Heart left ventricle (tissue), 16 donors: ENCODE results near the gene FAM114A1. TPM values are rescaled to one million over a fixed set of nuclear protein-coding genes. Genes with fewer than 3 reads are reported as not detected.

ENCODE experiments used
- ATAC-seq, 4 donors: fragments of 200-7000 bp; cut with Tn5 transposase; one replicate each; pipeline ENCODE4 v1.9.1; 2020 to 2022; ENCODE audit warnings: moderate library complexity in 4 of 4, mild to moderate bottlenecking in 3 of 4, moderate number of reproducible peaks in 1 of 4
- DNase-seq, 5 donors: peaks; one replicate each; pipeline ENCODE4 v3.0.0-alpha.2; 2020
- H3K27ac ChIP-seq, 12 donors: fragments of 200-600 bp; sonication (generic) in 4 of 12; one replicate each; pipeline versions ENCODE4 v1.5.0 to v1.8.0; 2016 to 2022; ENCODE audit warnings: mild to moderate bottlenecking in 2 of 12
- H3K27me3 ChIP-seq, 9 donors: fragments of 200-600 bp; sonication (generic) in 2 of 9; one replicate each; pipeline versions ENCODE4 v1.5.1 to v1.8.0; 2016 to 2022; ENCODE audit warnings: mild to moderate bottlenecking in 3 of 9
- H3K36me3 ChIP-seq, 9 donors: fragments of 200-600 bp; sonication (generic) in 2 of 9; one replicate each; pipeline versions ENCODE4 v1.5.0 to v1.8.0; 2018 to 2022; ENCODE audit warnings: mild to moderate bottlenecking in 2 of 9
- H3K4me1 ChIP-seq, 12 donors: fragments of 200-600 bp; sonication (generic) in 4 of 12; one replicate each; pipeline versions ENCODE4 v1.5.0 to v1.8.0; 2016 to 2022; ENCODE audit warnings: mild to moderate bottlenecking in 3 of 12
- H3K4me3 ChIP-seq, 12 donors: fragments of 200-600 bp; sonication (generic) in 4 of 12; one replicate each; pipeline versions ENCODE4 v1.5.0 to v1.8.0; 2017 to 2022; ENCODE audit warnings: mild to moderate bottlenecking in 9 of 12, moderate library complexity in 4 of 12
- H3K9me3 ChIP-seq, 12 donors: fragments of 200-600 bp; sonication (generic) in 4 of 12; one replicate each; pipeline versions ENCODE4 v1.5.0 to v1.8.0; 2016 to 2022; ENCODE audit warnings: mild to moderate bottlenecking in 1 of 12
- POLR2A ChIP-seq, 2 donors: fragments of 450-650 bp; IDR thresholded peaks; one replicate each; pipeline ENCODE4 v1.6.1; 2017; ENCODE audit warnings: antibody characterized with exemption in 2 of 2, mild to moderate bottlenecking in 2 of 2, moderate library complexity in 2 of 2
- WGBS, 4 donors: extraction: QIAGEN DNeasy Blood & Tissue Kit in 2 of 4; methylation state at CpG; one replicate each; pipeline versions ENCODE4 v1.1.5 to v1.1.7; 2013 to 2018; 5-methylcytosine and 5-hydroxymethylcytosine counted together
- intact Hi-C, 10 donors: fragments of 100-400 bp; cut with DNase I; formaldehyde crosslinking; loops; one replicate each; pipeline versions ENCODE4 v1.11.1 to v1.14.2; 2022
- polyA plus RNA-seq, 2 donors: library from polyadenylated mRNA; stranded (reverse); fragments of 200-250 nt; gene quantifications; one replicate each; pipeline ENCODE4 v1.2.3, GENCODE V29; 2013
- total RNA-seq, 9 donors: library from RNA; depleted of rRNA in 2 of 9; stranded (reverse); fragments of >200 nt in 2 of 9; fragmentation: NEBNext Ultra II Directional in 3 of 9; extraction: Animal tissue kit (Norgen Biotek cat#: 25700) in 3 of 9; gene quantifications; one replicate each; pipeline versions ENCODE4 v1.1.0 to v1.2.4, GENCODE V29; 2016 to 2023
- TF ChIP-seq, protein P1 (sequence below), 12 donors: fragments of 200-600 bp; sonication (generic) in 4 of 12; IDR thresholded peaks; one replicate each; pipeline versions ENCODE4 v1.5.0 to v1.8.0; 2018 to 2022; ENCODE audit warnings: antibody characterized with exemption in 12 of 12, mild to moderate bottlenecking in 5 of 12
- donor health status: ischemic (EF 13 %, LVEDD 7.1; RV severe dilation, severe dysfunction).
- donor health status: healthy with polysubstance abuse.
- donor health status: DM: no; HTN: yes; CAD: no.
- donor health status: DM: no; HTN: no; CAD: no.
- donor health status: ischemic (EF 25% LVEDD 6.9; RV normal size, moderate dysfunction).
- donor health status: ischemic (EF 25% LVEDD 5.7; RV mildly dilated, moderate dysfunction).
- donor health status: healthy.
- donor health status: DM: yes; HTN: yes; CAD: no.
- donor health status: ischemic (EF 35%, LVEDD 5.7; RV mildly dilated, moderate dysfunction).
- donor health status: nonischemic (EF 11% LVEDD 7.7; RV severe dilation, severe dysfunction).
- donor health status: DM: yes; HTN: yes; CAD: no.
- donor health status: PGD.
- donor health status: ischemic (EF 29% LVEDD 5.4; RV normal size, mild dysfunction).
- donor health status: nonischemic (EF 23%, LVEDD 6.1; RV moderate dilation, normal function).

The FAM114A1 gene
- total and polyA plus RNA-seq, 11 donors: 6.0 to 41.5 (median 23.2) TPM

DNA sequence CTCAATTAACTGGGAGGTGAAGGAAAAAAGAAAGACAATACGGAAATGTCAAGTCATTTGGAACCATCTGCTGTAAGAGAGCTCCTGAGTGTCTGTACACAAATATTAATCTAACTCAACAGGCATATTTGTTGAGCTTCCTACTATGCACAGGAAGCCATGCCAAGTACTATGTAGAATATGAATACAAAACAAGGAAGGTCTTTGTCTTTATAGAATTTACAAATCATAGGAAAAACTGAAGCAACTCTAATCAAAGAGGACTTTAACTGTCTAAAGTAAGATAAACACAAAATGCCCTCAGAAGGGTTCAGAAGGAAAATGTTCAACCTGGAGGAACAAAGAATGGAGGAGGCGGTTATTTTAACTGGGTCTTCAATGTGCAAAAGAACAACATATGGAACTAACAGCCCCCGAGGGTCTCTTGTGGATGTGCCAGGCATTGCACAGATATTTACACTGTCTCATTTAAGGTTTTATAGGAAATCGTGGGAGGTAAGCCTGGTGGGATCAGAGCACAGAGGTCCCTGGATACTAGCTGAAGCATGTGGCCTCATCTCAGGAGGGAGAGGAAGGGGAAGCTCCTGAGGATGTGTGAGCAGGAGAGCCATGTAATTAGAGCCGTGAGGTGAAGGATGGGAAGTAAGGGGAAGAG is 5.8 kb downstream of the FAM114A1 start:
- ATAC-seq: no peak
- intact Hi-C loops: no loop called here
- no peak for DNase-seq
- no peaks in the 10 kb centered on the region for H3K27me3 ChIP-seq
- no peak overlapping the region for H3K4me3 ChIP-seq
- no peak for TF ChIP-seq POLR2A (IDR thresholded peaks at IDR 0.05)
- TF ChIP-seq, protein P1, sequence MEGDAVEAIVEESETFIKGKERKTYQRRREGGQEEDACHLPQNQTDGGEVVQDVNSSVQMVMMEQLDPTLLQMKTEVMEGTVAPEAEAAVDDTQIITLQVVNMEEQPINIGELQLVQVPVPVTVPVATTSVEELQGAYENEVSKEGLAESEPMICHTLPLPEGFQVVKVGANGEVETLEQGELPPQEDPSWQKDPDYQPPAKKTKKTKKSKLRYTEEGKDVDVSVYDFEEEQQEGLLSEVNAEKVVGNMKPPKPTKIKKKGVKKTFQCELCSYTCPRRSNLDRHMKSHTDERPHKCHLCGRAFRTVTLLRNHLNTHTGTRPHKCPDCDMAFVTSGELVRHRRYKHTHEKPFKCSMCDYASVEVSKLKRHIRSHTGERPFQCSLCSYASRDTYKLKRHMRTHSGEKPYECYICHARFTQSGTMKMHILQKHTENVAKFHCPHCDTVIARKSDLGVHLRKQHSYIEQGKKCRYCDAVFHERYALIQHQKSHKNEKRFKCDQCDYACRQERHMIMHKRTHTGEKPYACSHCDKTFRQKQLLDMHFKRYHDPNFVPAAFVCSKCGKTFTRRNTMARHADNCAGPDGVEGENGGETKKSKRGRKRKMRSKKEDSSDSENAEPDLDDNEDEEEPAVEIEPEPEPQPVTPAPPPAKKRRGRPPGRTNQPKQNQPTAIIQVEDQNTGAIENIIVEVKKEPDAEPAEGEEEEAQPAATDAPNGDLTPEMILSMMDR (IDR thresholded peaks at IDR 0.05): no peak
- 74 to 83% (median 79%) methylated on average over 5 of the region's 5 CpGs for WGBS, 4 donors
- H3K9me3 ChIP-seq: peaks cover 0 to 4% (median 0%) of the 10 kb centered on the region in 12 donors
- H3K36me3 ChIP-seq: peaks cover 0 to 35% (median 20%) of the 10 kb centered on the region in 9 donors
- peaks cover 0 to 51% (median 13%) of the 10 kb centered on the region in 12 donors for H3K4me1 ChIP-seq
- H3K27ac ChIP-seq: peak overlapping the region in 1 of 12 donors; percentile 87

DNA sequence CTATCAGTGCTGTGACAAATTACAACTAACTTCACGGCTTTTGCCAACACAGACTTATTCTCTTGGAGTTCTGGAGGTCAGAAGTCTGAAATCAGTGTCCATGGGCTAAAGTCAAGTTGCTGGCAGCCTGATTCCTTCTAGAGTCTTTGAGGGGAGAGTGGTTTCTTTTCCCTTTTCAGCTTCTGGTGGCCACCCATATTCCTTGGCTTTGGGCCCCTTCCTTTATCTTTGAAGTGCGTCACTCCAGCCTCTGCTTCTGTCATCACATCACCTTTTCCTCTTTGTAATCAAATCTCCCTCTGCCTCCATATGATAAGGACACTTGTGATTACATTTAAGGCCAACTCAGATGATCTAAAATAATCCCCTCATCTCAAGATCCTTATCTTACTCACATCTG is 9.0 kb downstream of the FAM114A1 start:
- DNase-seq (no peak), ATAC-seq (no peak)
- no peak overlapping the region for H3K4me3 ChIP-seq
- peaks cover 0 to 21% (median 0%) of the 10 kb centered on the region in 12 donors for H3K4me1 ChIP-seq
- peaks cover 0 to 56% (median 43%) of the 10 kb centered on the region in 9 donors for H3K36me3 ChIP-seq
- H3K27ac ChIP-seq: no peak overlapping the region
- H3K27me3 ChIP-seq: no peaks in the 10 kb centered on the region
- H3K9me3 ChIP-seq: peaks cover 0 to 4% (median 0%) of the 10 kb centered on the region in 12 donors
- TF ChIP-seq POLR2A (IDR thresholded peaks at IDR 0.05): no peak
- TF ChIP-seq, protein P1 (IDR thresholded peaks at IDR 0.05): no peak
- intact Hi-C loops: no loop called here
- WGBS, 4 donors: 76 to 94% (median 84%) methylated on average over 2 of the region's 2 CpGs

DNA sequence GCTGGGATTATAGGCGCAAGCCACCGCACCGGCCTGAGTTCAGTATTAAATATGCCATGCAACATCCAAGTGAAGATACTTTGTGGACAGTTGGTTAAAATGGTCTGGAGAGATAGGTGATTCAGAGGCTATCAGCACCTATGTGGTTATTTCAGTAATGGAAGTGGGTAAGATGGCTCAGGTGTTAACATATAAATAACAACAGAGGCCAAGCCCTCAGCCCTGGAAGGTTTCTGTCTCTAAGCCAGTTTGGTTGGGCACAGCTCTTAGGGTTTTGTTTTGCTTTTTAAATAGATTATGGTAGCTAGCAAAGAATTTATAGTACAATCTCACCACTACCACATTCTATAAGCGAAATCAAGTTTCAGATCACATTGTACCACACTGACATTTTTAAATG is 16.6 kb downstream of the FAM114A1 start:
- Histone ChIP-seq H3K27me3 (no peaks in the 10 kb centered on the region), H3K4me3 (no peak overlapping the region), H3K36me3 (peaks cover 0 to 61% (median 31%) of the 10 kb centered on the region in 9 donors), H3K4me1 (peaks cover 0 to 11% (median 0%) of the 10 kb centered on the region in 12 donors), H3K27ac (no peak overlapping the region), H3K9me3 (no peaks in the 10 kb centered on the region)
- no peak for ATAC-seq
- intact Hi-C loops: no loop called here
- WGBS, 4 donors: 96 to 100% (median 98%) methylated on average over 4 of the region's 4 CpGs
- no peak for TF ChIP-seq POLR2A (IDR thresholded peaks at IDR 0.05)
- TF ChIP-seq, protein P1 (IDR thresholded peaks at IDR 0.05): no peak
- no peak for DNase-seq

DNA sequence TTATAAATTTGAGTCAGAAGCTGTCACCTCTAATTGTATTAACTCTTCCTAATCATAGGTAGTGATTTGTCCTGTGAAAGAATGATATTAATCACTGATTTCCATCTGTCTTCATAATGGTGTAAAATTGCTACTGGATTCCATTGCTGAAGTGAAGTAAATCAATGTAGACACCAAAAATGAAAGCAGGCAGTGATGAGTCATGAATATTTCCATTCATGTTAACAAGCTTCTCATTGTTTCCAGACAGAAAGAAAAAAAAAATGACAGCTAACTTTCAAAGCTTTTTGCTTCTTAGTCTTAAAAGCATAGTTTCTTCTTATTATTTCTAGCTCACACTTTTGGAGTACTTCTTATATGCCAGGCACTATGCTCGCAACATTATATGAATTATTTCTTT is 21.5 kb downstream of the FAM114A1 start:
- WGBS, 4 donors: 88 to 96% (median 92%) methylated on average over 1 of the region's 1 CpG

More for the DNA sequence above, 21.5 kb downstream of the FAM114A1 start:
- Histone ChIP-seq H3K36me3 (peaks cover 0 to 50% (median 25%) of the 10 kb centered on the region in 9 donors), H3K4me3 (no peak overlapping the region), H3K4me1 (peaks cover 0 to 20% (median 1%) of the 10 kb centered on the region in 12 donors), H3K9me3 (no peaks in the 10 kb centered on the region), H3K27me3 (no peaks in the 10 kb centered on the region), H3K27ac (peak overlapping the region in 8 of 12 donors; percentile 17 to 68 (median 33))
- DNase-seq (no peak), ATAC-seq (peak in 2 of 4 donors; percentile 32 to 70)
- TF ChIP-seq, protein P1 (IDR thresholded peaks at IDR 0.05): no peak
- no peak for TF ChIP-seq POLR2A (IDR thresholded peaks at IDR 0.05)
- intact Hi-C loops: no loop called here
